ENCODE data around the gene SLCO3A1.
"Not testable (repeated sequence)": the region's sequence is repeated elsewhere in the genome, so short reads cannot be mapped to it uniquely, and the experiment has no call there.

Gene SLCO3A1

DNA sequence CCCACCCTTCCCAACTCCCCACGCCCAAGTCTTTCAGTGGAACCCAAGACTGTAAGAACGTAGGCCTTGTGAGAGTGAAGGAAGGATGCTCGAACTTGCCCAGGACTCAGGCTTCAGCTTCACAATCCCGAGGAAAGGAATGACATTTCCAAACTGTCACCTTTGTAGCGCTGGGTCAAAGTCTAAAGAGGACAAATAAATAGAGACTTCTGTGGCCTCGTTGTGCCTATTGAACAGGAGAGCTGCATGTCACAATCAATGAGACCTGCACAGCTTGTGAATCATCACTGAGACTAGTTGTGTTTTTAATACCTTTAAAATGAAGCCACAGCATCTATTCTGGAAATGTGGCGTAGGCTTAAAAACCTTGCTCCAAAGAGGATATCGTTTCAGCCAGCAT, 317.4 kb downstream of the SLCO3A1 start:
- DNase-seq: no peak

DNA sequence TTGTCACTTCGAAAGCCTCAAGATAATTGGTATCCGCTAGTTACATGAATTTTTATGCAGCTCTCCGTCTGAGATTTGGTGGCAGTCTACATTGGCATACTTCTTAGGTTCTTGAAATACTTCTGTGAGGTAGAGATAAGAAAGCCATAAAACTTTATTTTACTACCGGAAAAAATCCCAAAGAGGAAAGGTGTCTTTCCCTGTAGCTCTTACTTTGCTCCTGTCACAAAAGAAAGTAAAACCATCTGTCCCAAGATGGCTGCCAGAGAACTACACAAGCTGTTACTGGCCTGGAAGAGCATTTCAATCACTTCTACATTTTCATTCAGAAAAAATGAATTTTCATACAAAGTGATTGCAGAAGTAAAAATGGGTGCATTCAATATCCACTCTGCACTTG, 325.4 kb downstream of the SLCO3A1 start:
- DNase-seq: no peak

DNA sequence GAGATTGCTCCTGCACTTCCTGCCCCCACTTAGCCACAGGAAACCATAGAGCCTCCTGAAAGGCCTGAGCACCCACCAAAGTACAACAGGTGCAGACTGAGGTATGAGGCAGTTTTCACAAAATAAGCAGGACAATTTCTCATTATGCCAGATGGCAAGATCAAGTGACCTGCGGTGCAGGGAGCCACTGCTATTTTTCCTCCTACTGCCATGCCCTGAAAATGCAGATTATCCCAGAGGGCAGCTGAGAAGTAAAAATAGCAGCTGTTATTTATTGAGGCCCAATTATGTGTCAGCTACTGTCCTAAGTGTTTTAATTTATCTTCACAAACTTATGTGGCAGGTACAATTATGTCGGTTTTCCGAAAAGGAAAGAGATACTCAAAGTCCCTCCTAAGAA, 330.6 kb downstream of the SLCO3A1 start:
- DNase-seq: no peak

DNA sequence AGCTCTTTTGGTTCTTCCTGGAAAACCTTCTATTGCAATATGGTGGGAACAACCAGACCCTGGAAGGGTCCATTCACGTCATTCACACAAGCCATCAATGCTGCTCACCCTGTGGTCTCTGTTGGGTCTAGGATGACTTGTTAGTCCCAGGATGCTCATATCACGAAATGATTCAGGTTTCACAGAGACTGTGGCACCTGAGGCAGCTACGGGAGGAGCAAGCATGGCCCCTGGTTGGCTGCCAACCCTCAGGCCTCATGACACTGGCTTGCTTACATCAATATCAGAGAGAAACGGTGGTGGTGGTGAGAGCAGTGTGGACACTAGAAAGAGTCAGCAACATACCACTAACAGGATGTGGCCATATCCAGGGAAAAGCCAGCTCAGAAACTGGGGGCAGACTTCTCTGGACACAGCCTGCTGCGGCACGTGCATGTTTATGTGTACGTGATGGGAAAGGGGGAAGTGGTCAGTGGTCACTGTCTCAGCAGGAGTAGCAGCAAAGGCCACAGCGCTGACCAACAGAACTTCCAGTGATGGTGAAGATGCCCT, 331.2 kb downstream of the SLCO3A1 start:
- no peak for DNase-seq

DNA sequence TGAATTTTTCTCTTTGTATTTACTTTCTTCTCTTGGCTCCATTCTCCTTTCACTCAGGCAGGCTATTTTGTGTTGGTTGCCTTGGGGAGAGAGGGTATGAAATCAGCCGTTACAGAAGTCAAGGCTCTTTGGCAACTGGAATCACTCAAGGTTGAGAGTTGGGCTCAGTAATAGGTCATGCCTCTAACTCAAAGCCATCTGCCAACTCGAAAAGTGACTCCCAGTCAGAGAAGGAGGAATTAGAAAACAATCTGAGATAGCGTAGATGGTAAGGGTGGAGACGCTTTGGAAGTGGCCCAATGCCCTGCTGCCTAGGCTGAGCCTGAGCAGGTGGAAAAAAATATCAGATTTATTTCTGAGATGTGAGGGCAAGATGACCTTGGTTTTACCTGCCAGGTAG, 334.5 kb downstream of the SLCO3A1 start:
- no peak for DNase-seq

DNA sequence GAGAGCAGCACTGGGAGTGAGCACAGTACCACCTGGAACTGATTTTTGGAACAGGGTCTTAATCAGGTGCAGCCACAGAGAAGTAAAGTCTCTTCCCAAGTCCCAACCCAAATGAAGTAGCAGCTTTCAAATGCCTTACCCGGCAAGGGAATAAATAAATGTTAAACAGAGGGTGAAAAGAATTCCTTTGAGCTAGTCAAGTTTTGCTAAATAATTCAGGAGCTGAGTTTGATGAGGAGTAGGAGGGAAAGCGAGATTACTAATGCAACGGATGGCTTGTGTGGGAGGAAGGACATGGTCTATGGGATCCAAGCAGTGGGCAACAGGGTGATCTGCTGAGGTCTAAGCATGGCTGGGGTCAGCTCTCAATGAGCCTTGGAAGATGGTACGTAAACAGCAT, 335.7 kb downstream of the SLCO3A1 start:
- no peak for DNase-seq

DNA sequence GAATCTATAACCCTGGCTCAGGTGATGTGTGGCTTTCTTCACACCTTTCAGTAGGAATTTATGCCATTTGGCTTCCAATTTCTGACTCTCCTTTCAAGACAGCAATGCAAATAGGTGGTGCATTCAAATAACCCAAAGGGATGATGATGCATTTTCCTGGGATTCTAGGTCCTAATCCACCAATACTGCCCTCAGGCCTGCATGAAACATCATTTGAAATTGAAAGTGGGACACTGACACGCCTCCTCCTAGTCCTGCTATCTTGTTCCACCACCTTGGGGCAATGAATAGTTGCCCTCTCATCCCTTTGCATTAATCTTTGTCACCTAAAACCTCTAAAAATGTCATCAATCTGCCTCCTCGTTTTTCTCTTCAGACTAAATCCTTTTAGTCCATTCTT, 341.7 kb downstream of the SLCO3A1 start:
- no peak for DNase-seq

DNA sequence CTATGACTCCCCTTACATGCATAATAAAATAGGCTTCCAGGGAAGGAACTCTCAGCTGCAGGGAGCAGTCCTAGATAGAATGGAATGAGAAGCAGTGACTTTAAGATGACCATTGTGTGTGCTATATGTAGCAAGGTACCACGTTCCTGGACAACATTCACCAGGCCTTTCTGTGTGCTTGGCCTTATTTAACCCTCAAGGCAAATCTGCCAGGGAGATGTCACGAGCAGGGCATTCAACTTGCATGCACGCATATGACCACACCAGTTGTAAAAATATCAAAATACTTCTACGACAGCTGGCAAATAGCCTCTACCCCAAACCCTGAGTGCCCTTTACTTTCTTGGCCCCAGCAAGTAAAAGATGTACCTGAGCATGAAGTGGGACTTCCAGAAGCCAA, 342.8 kb downstream of the SLCO3A1 start:
- no peak for DNase-seq

DNA sequence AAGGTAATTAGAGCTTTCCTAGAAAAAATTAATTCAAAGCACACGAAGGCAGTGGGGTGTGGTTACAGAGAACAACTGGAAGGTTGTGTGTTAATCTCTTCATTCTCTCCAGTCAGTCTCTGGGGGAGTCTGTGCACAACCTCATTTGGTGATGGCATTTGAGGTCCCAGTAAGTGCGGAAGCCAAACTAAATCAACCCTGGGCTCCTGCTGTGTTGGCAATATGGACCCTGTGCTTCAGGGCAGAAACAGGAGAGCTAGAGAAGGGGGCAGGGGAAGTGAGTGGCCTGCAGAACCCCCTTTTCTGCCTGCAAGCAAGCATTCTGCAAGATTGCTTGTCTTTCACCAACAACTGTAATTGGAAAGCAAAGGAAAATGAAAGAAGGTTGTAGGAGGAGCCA, 344.2 kb downstream of the SLCO3A1 start:
- DNase-seq: no peak

DNA sequence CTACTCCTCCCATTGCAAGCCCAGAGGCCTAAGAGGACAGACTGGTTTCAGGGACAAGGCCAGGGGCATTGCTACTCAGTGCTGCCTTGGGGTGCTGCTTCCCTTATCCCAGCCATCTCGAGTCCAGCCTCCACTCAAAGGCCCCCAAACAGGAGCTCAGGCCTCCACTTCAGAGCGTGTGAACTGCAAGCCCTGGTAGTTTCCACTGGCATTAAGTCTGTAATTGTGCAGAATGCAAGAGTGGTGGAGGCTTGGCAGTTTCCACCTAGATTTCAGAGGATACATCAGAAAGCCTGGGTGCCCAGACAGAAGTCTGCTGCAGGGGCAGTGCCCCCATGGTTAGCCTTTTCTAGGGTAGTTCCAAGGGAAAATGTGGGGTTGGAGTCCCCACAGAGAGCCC, 347.4 kb downstream of the SLCO3A1 start:
- no peak for DNase-seq

DNA sequence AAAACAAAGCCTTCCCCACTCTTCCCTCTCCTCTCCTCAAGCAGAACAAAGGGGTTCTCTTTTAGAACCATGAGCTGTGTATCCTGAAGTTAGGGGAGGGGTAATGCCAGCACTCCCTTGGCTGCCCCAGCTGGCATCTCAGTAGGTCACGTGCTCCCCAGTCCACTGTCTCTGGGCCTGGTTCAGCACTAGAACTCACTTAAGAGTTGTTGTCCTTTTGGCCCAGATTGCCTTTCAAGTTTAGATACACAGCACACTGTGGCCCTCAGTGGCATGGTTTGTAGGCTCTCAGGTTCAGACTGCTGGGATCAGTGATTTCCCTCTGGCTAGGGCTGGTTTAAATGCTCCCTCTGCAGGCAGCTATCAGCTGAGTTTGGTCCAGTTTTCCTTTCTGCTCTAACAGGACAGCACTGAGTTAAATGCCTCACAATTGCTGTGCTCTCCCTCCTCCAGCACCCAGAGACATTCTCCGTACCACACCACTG, 351.8 kb downstream of the SLCO3A1 start:
- DNase-seq: no peak

DNA sequence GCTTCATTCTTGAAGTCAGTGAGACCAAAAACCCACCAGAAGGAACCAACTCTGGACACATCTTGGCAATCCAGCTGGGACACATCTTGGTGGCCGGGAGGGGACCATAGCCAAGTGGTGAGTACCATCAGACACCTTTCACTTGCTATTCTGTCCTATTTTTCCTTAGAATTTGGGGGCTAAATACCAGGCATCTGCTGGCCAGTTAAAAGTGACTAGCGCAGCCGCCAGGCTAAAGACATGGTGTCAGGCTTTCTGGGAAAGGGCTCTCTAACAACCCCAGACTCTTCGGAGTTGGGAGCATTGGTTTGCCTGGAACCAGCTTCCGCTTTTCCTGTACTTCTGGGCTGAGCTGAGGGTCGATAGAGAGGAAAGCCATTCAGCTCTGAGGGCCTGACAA, 354.1 kb downstream of the SLCO3A1 start:
- not testable (repeated sequence) for DNase-seq
